ENCODE results near the gene CXXC1. TPM values are rescaled to one million over a fixed set of nuclear protein-coding genes. Genes with fewer than 3 reads are reported as not detected.
A peak's percentile ranks its signal among the peaks of the same experiment; 100 is the strongest.
"Not testable (repeated sequence)": the region's sequence is repeated elsewhere in the genome, so short reads cannot be mapped to it uniquely, and the experiment has no call there.

CXXC1 gene
- total RNA-seq, 1 donor from 2014 or later, result 75.9 TPM

- H3K36me3 ChIP-seq, result peaks cover 1% of the 10 kb centered on the region
- no peak for DNase-seq
- H3K4me3 ChIP-seq, result no peak overlapping the region
- no peak overlapping the region for H3K27ac ChIP-seq
- ATAC-seq, result no peak
- TF ChIP-seq CTCF (IDR thresholded peaks at IDR 0.05), result no peak
- peaks cover 8% of the 10 kb centered on the region for H3K4me1 ChIP-seq
- no peaks in the 10 kb centered on the region for H3K9me3 ChIP-seq
- no peaks in the 10 kb centered on the region for H3K27me3 ChIP-seq
- intact Hi-C loops (cut with DNase I), result no loop called here
These were observed 1.6 kb upstream of the CXXC1 start for GRCh38 chr18:50289108-50289443.

GRCh38 chr18:50288348-50289107 lies 1.0 kb upstream of the CXXC1 start:
- H3K9me3 ChIP-seq; H3K36me3 ChIP-seq; H3K4me1 ChIP-seq; intact Hi-C loops (cut with DNase I); DNase-seq; H3K27me3 ChIP-seq; ATAC-seq: not testable (repeated sequence)
- H3K27ac ChIP-seq, result peak overlapping the region; percentile 94
- peak overlapping the region; percentile 74 for H3K4me3 ChIP-seq

GRCh38 chr18:50287028-50287440 lies 458 bp downstream of the CXXC1 start:
- DNase-seq (peak; percentile 70), ATAC-seq (no peak)
- intact Hi-C loops (cut with DNase I), result no loop called here
- peaks cover 12% of the 10 kb centered on the region for H3K4me1 ChIP-seq
- H3K27ac ChIP-seq, result peak overlapping the region; percentile 94
- TF ChIP-seq CTCF (IDR thresholded peaks at IDR 0.05), result no peak
- H3K9me3 ChIP-seq, result no peaks in the 10 kb centered on the region
- H3K4me3 ChIP-seq, result peak overlapping the region; percentile 74
- H3K36me3 ChIP-seq, result peaks cover 21% of the 10 kb centered on the region
- no peaks in the 10 kb centered on the region for H3K27me3 ChIP-seq

GRCh38 chr18:50286391-50287027 lies 983 bp downstream of the CXXC1 start:
- DNase-seq, result peak; percentile 64
- intact Hi-C loops (cut with DNase I), result no loop called here
- H3K4me3 ChIP-seq, result peak overlapping the region; percentile 74
- H3K27ac ChIP-seq, result peak overlapping the region; percentile 94
- TF ChIP-seq CTCF (IDR thresholded peaks at IDR 0.05), result no peak
- peaks cover 13% of the 10 kb centered on the region for H3K4me1 ChIP-seq
- no peak for ATAC-seq
- no peaks in the 10 kb centered on the region for H3K27me3 ChIP-seq
- H3K36me3 ChIP-seq, result peaks cover 21% of the 10 kb centered on the region
- no peaks in the 10 kb centered on the region for H3K9me3 ChIP-seq

- intact Hi-C loops (cut with DNase I), result no loop called here
- DNase-seq (no peak), ATAC-seq (no peak)
- no peak for TF ChIP-seq CTCF (IDR thresholded peaks at IDR 0.05)
- Histone ChIP-seq H3K27ac (no peak overlapping the region), H3K27me3 (no peaks in the 10 kb centered on the region), H3K4me3 (no peak overlapping the region), H3K36me3 (peaks cover 21% of the 10 kb centered on the region), H3K9me3 (no peaks in the 10 kb centered on the region), H3K4me1 (peaks cover 13% of the 10 kb centered on the region)
These were observed 1.7 kb downstream of the CXXC1 start for GRCh38 chr18:50285631-50286321.

- H3K36me3 ChIP-seq, result peaks cover 21% of the 10 kb centered on the region
- no peaks in the 10 kb centered on the region for H3K9me3 ChIP-seq
- no peak for ATAC-seq
- no peak overlapping the region for H3K4me3 ChIP-seq
- peaks cover 19% of the 10 kb centered on the region for H3K4me1 ChIP-seq
- H3K27me3 ChIP-seq, result no peaks in the 10 kb centered on the region
- DNase-seq, result peak; percentile 65
- TF ChIP-seq CTCF (IDR thresholded peaks at IDR 0.05), result no peak
- intact Hi-C loops (cut with DNase I), result no loop called here
- no peak overlapping the region for H3K27ac ChIP-seq
These were observed 2.4 kb downstream of the CXXC1 start for GRCh38 chr18:50285071-50285470.
